Measurements from ENCODE around the gene AQP2.

AQP2 gene

GRCh38 chr12:49957570-49957967 lies 7.0 kb downstream of the AQP2 start:
- DNase-seq (ENCODE audit: low read depth), result no peak
- no peak for TF ChIP-seq CTCF (IDR thresholded peaks at IDR 0.05; ENCODE audit: control insufficient read depth, insufficient read depth, low read depth, low read length, missing control alignments)
- no peak overlapping the region for H3K4me3 ChIP-seq (ENCODE audit: control insufficient read depth, low read depth, low read length)

DNA sequence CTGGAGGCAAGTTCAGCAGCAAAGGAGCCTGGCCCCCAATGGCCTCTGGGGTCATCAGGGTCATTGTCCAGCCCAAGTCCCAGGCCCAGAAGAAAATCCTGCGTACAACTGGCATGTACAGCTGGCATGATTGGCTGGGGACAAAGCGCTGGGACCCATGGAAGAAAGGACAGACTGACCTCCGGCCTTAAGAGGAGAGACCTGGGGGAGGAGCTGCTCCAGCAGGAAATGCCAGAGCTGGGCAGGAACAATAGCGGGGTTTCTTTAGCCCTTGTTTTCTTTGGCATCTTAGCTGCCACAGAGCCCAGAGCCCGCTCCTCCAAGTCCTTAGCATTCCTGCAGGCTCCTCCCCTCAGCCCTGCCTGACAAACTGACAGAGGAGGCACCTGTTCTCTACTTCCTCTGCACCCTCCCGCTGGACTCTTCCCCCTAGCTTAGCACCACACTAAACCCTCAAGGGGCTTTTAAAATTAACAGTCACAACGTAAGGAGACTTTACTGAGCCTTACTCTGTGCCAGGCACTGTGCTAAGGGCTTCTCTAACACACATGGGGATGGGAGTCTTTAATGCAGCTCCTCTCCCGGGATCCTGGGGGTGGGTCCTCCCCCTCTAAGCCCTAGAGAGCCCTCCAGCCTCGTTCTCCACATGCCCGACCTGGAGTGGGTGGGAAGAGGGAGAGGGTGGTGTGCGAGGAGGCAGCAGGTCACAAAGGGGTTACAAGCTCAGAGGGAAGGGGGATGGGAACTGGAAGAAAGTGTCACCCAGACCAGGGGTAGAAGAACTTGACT lies 9.3 kb downstream of the AQP2 start:
- no peak overlapping the region for H3K4me3 ChIP-seq (ENCODE audit: control insufficient read depth, low read depth, low read length)
- DNase-seq (ENCODE audit: low read depth), result no peak
- no peak for TF ChIP-seq CTCF (IDR thresholded peaks at IDR 0.05; ENCODE audit: control insufficient read depth, insufficient read depth, low read depth, low read length, missing control alignments)

- DNase-seq (ENCODE audit: low read depth), result no peak
- no peak overlapping the region for H3K4me3 ChIP-seq (ENCODE audit: control insufficient read depth, low read depth, low read length)
- no peak for TF ChIP-seq CTCF (IDR thresholded peaks at IDR 0.05; ENCODE audit: control insufficient read depth, insufficient read depth, low read depth, low read length, missing control alignments)
Observed at GRCh38 chr12:49960474-49961110, 10.1 kb downstream of the AQP2 start.

DNA sequence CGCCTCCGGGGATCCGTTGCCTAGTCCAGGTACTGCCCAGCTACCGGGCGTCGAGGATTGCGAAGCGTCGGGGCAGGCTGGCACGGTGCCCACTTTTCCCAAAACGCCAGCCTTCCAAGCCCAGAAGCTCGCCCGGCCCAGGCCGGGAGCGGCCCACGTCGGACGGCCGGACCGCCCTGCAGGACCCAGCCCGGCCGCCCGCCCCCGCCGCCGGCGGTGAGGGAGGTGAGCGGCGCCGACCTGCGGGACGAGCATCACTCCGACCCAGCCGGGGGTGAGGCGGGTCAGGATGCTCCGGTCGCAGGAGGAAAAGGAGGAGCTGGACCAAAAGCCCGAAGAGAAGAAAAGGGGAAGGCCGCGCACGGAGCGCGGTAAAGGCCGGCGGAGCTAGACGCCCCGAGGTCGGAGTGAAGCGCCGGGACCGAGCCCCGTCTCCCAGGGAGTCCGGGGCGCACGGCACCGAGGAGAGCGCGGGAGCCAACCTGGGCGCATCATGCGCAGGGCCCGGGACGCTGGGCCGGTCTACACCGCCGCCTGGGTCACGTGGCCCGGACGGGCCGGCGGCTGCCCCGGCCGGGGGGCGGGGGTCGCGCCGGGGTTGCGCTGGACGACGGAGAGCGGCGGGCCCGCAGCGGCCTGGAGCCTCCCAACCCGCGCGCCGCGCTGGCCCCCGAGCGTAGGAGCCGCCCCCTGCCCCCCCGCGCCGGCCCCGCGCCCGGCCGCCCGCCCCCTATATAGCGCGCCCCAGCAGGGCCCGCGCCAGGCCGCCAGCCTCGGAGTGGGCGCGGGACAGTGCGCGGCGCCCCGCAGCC lies 10.8 kb downstream of the AQP2 start, which contains the start of gene AQP5:
Gene AQP5 (plus strand): TSS at position 762 of the 812 bp plus-strand sequence. CDS start 146 bp downstream, outside the sequence.
- H3K4me3 ChIP-seq (ENCODE audit: control insufficient read depth, low read depth, low read length), result no peak within 1 kb of the TSS; the same call in 1 of the 2 replicates
- TF ChIP-seq CTCF (IDR thresholded peaks at IDR 0.05; ENCODE audit: control insufficient read depth, insufficient read depth, low read depth, low read length, missing control alignments), result no peak
- no peak for DNase-seq (ENCODE audit: low read depth)

- DNase-seq (ENCODE audit: low read depth), result no peak
- no peak overlapping the region for H3K4me3 ChIP-seq (ENCODE audit: control insufficient read depth, low read depth, low read length)
Observed at GRCh38 chr12:49961993-49962764, 11.6 kb downstream of the AQP2 start.

More at GRCh38 chr12:49961993-49962764, 11.6 kb downstream of the AQP2 start:
- no peak for TF ChIP-seq CTCF (IDR thresholded peaks at IDR 0.05; ENCODE audit: control insufficient read depth, insufficient read depth, low read depth, low read length, missing control alignments)
